Thymus (tissue), 11 donors: ENCODE measurements around the gene MGLL. TPM values are rescaled to one million over a fixed set of nuclear protein-coding genes. Genes with fewer than 3 reads are reported as not detected.

Experiments used
- DNase-seq, 9 donors: peaks; one replicate each; pipeline ENCODE4 v3.0.0-alpha.2; 2013; ENCODE audit warnings: low spot score in 9 of 9, low read depth in 6 of 9, missing footprints in 1 of 9
- H3K27ac ChIP-seq, 2 donors: one replicate each; pipeline ENCODE4 v1.5.1; 2013; ENCODE audit warnings: control low read depth in 1 of 2, low read depth in 1 of 2, low read length in 1 of 2, mild to moderate bottlenecking in 1 of 2, moderate library complexity in 1 of 2
- H3K27me3 ChIP-seq, 2 donors: one replicate each; pipeline ENCODE4 v1.5.1; 2013; ENCODE audit warnings: low read length in 1 of 2; ENCODE audit not compliant: control insufficient read depth in 2 of 2, insufficient read depth in 1 of 2
- H3K36me3 ChIP-seq, 2 donors: one replicate each; pipeline ENCODE4 v1.5.1; 2013; ENCODE audit warnings: low read length in 1 of 2, mild to moderate bottlenecking in 1 of 2, moderate library complexity in 1 of 2; ENCODE audit not compliant: control insufficient read depth in 2 of 2, insufficient read depth in 2 of 2
- H3K4me1 ChIP-seq, 2 donors: one replicate each; pipeline ENCODE4 v1.5.1; 2013; ENCODE audit warnings: low read length in 2 of 2; ENCODE audit not compliant: control insufficient read depth in 2 of 2, insufficient read depth in 2 of 2
- H3K4me3 ChIP-seq, 2 donors: one replicate each; pipeline ENCODE4 v1.5.1; 2013; ENCODE audit warnings: low read length in 2 of 2, control low read depth in 1 of 2, mild to moderate bottlenecking in 1 of 2
- H3K9me3 ChIP-seq, 2 donors: one replicate each; pipeline ENCODE4 v1.5.1; 2013; ENCODE audit warnings: low read length in 1 of 2, mild to moderate bottlenecking in 1 of 2; ENCODE audit not compliant: control insufficient read depth in 2 of 2, insufficient read depth in 1 of 2
- WGBS: extraction: QIAGEN DNeasy Blood & Tissue Kit; methylation state at CpG from one replicate; pipeline ENCODE4 v1.1.7; 2013; 5-methylcytosine and 5-hydroxymethylcytosine counted together
- polyA plus RNA-seq: library from polyadenylated mRNA; stranded (reverse); fragments of 200-250 nt; gene quantifications from one replicate; pipeline ENCODE4 v1.2.3, GENCODE V29; 2013
- total RNA-seq: library from RNA; stranded (reverse); fragments of 120-200 nt; gene quantifications from one replicate; pipeline ENCODE4 v1.2.4, GENCODE V29; 2013
- donor health status: healthy.

The MGLL gene
- total and polyA plus RNA-seq, 2 donors: 5.4 to 15.2 TPM

GRCh38 chr3:127644641-127645370 lies 177.5 kb downstream of the MGLL start:
- Histone ChIP-seq H3K36me3 (no peaks in the 10 kb centered on the region), H3K4me3 (no peak overlapping the region), H3K27ac (no peak overlapping the region), H3K27me3 (no peaks in the 10 kb centered on the region), H3K9me3 (no peaks in the 10 kb centered on the region), H3K4me1 (peaks cover 0 to 4% of the 10 kb centered on the region in 2 donors)
- 82% methylated on average over 5 of the region's 5 CpGs for WGBS
- no peak for DNase-seq

- H3K27ac ChIP-seq: no peak overlapping the region
- 96% methylated on average over 3 of the region's 3 CpGs for WGBS
- no peaks in the 10 kb centered on the region for H3K9me3 ChIP-seq
- H3K27me3 ChIP-seq: no peaks in the 10 kb centered on the region
- no peak for DNase-seq
- no peaks in the 10 kb centered on the region for H3K36me3 ChIP-seq
- H3K4me3 ChIP-seq: no peak overlapping the region
- H3K4me1 ChIP-seq: peaks cover 0 to 11% of the 10 kb centered on the region in 2 donors
These were observed 182.3 kb downstream of the MGLL start for GRCh38 chr3:127640042-127640355.

- no peak overlapping the region for H3K27ac ChIP-seq
- peaks cover 0 to 11% of the 10 kb centered on the region in 2 donors for H3K4me1 ChIP-seq
- no peaks in the 10 kb centered on the region for H3K9me3 ChIP-seq
- H3K4me3 ChIP-seq: no peak overlapping the region
- no peaks in the 10 kb centered on the region for H3K27me3 ChIP-seq
- no peaks in the 10 kb centered on the region for H3K36me3 ChIP-seq
- DNase-seq: no peak
- WGBS: 96% methylated on average over 5 of the region's 5 CpGs
These were observed 182.9 kb downstream of the MGLL start for GRCh38 chr3:127639173-127640041.

Other genes with a start within 250 kb of the MGLL start
- gene TPRA1, start 231.8 kb downstream of the MGLL start, total RNA-seq: 15.9 TPM
- gene TPRA1, start 231.8 kb downstream of the MGLL start, polyA plus RNA-seq: 20.0 TPM
- 84.6 TPM for gene MCM2, start 224.1 kb downstream of the MGLL start, total RNA-seq
- 5.1 TPM for gene MCM2, start 224.1 kb downstream of the MGLL start, polyA plus RNA-seq
- gene PODXL2, start 193.3 kb downstream of the MGLL start, total RNA-seq: 4.3 TPM
- gene PODXL2, start 193.3 kb downstream of the MGLL start, polyA plus RNA-seq: 2.2 TPM
- 7.6 TPM for gene ABTB1, start 149.6 kb downstream of the MGLL start, total RNA-seq
- gene ABTB1, start 149.6 kb downstream of the MGLL start, polyA plus RNA-seq: 130 TPM
- gene KBTBD12, start 92.7 kb upstream of the MGLL start, total RNA-seq: 0.42 TPM
- gene KBTBD12, start 92.7 kb upstream of the MGLL start, polyA plus RNA-seq: 0.07 TPM
- gene SEC61A1, start 229.9 kb upstream of the MGLL start, total RNA-seq: 73.6 TPM
- gene SEC61A1, start 229.9 kb upstream of the MGLL start, polyA plus RNA-seq: 79.7 TPM